Measurements from ENCODE around the gene CCDC182. TPM values are rescaled to one million over a fixed set of nuclear protein-coding genes. Genes with fewer than 3 reads are reported as not detected.
A peak's percentile ranks its signal among the peaks of the same experiment; 100 is the strongest.

CCDC182 gene
- total and polyA plus RNA-seq, 2 experiments from 2014 or later = not detected

GRCh38 chr17:57713140-57713539 lies 32.0 kb downstream of the CCDC182 start (continued):
- TF ChIP-seq ZNF462 (CRISPR knock-in tag; IDR thresholded peaks at IDR 0.05) = no peak
- TF ChIP-seq REST (IDR thresholded peaks at IDR 0.05; ENCODE audit: unreplicated experiment) = no peak
- no peak for TF ChIP-seq ZNF114 (CRISPR knock-in tag; IDR thresholded peaks at IDR 0.05)
- TF ChIP-seq POLR2AphosphoS5 (IDR thresholded peaks at IDR 0.05; ENCODE audit: low read depth) = no peak
- TF ChIP-seq NANOG (IDR thresholded peaks at IDR 0.05; ENCODE audit: borderline replicate concordance) = no peak

GRCh38 chr17:57708410-57708809 lies 36.7 kb downstream of the CCDC182 start:
- Histone ChIP-seq H3K27ac (ENCODE audit: low read depth) (no peak overlapping the region), H3K4me2 (peak overlapping the region; percentile 74), H3F3A (replicated peaks; ENCODE audit: low read depth) (no peaks in the 10 kb centered on the region), H3K27me3 (ENCODE audit: insufficient read depth) (no peaks in the 10 kb centered on the region), H3K36me3 (ENCODE audit: insufficient read depth) (no peaks in the 10 kb centered on the region), H2AFZ (peak overlapping the region; percentile 81; the same call in 1 of the 2 replicates), H3K4me3 (peak overlapping the region; percentile 41; the same call in 1 of the 2 replicates), H3K4me1 (ENCODE audit: insufficient read depth) (peaks cover 13% of the 10 kb centered on the region), H3K9me2 (ENCODE audit: insufficient read depth) (no peaks in the 10 kb centered on the region), H4K20me1 (replicated peaks; ENCODE audit: insufficient read depth) (no peaks in the 10 kb centered on the region; the same call in 1 of the 2 replicates), H3K79me2 (replicated peaks; ENCODE audit: insufficient read depth) (no peaks in the 10 kb centered on the region)
- Mint-ChIP-seq H3K36me3 (ENCODE audit: low read depth) (no peaks in the 10 kb centered on the region), H3K27me3 (ENCODE audit: insufficient read depth, low read depth, poor library complexity) (peaks cover 3% of the 10 kb centered on the region), H3K4me3 (peak overlapping the region; percentile 60), H3K4me1 (peaks cover 22% of the 10 kb centered on the region), H3K27ac (no peak overlapping the region), H3K9me3 (no peaks in the 10 kb centered on the region)
- DNase-seq (ENCODE audit: low spot score) (peak; percentile 32), ATAC-seq (peak; percentile 82)
- no peak for TF ChIP-seq ZNF462 (CRISPR knock-in tag; IDR thresholded peaks at IDR 0.05)
